ENCODE results near the gene SMYD3. TPM values are rescaled to one million over a fixed set of nuclear protein-coding genes. Genes with fewer than 3 reads are reported as not detected.
"Not testable (repeated sequence)": the region's sequence is repeated elsewhere in the genome, so short reads cannot be mapped to it uniquely, and the experiment has no call there.

The SMYD3 gene
- total and polyA plus RNA-seq, 9 donors = 10.8 to 24.0 (median 13.7) TPM

DNA sequence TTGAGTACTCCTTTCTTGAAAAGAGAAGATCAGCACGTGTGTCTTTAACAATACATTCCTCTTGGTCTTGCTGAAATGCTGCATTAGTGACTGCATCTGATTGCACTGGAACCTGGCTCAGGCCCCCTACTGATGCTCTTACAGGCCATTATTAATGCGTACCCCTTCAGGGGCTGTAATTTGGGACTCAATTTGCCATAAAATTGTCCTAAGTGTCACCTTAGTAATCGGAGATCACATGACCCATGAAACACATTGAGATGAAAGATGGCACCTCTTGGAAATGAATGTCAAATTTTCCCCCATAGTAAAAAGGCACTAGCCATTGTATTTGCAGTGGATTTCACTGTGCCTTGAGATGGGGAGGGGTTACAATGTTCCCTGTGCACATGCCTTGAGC is 789.0 kb downstream of the SMYD3 start:
- no peaks in the 10 kb centered on the region for H3K9me3 ChIP-seq
- no peaks in the 10 kb centered on the region for H3K4me1 ChIP-seq (ENCODE audit: insufficient read depth)
- no peak overlapping the region for H3K4me3 ChIP-seq
- WGBS, 3 donors = 77 to 80% (median 80%) methylated on average over 3 of the region's 3 CpGs
- intact Hi-C loops (cut with DNase I) = no loop called here
- no peak overlapping the region for H3K27ac ChIP-seq
- H3K36me3 ChIP-seq = no peaks in the 10 kb centered on the region
- H3K27me3 ChIP-seq = no peaks in the 10 kb centered on the region
- DNase-seq = no peak
- TF ChIP-seq, protein P1, sequence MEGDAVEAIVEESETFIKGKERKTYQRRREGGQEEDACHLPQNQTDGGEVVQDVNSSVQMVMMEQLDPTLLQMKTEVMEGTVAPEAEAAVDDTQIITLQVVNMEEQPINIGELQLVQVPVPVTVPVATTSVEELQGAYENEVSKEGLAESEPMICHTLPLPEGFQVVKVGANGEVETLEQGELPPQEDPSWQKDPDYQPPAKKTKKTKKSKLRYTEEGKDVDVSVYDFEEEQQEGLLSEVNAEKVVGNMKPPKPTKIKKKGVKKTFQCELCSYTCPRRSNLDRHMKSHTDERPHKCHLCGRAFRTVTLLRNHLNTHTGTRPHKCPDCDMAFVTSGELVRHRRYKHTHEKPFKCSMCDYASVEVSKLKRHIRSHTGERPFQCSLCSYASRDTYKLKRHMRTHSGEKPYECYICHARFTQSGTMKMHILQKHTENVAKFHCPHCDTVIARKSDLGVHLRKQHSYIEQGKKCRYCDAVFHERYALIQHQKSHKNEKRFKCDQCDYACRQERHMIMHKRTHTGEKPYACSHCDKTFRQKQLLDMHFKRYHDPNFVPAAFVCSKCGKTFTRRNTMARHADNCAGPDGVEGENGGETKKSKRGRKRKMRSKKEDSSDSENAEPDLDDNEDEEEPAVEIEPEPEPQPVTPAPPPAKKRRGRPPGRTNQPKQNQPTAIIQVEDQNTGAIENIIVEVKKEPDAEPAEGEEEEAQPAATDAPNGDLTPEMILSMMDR (IDR thresholded peaks at IDR 0.05) = no peak
- no peak for TF ChIP-seq POLR2A (IDR thresholded peaks at IDR 0.05)
- TF ChIP-seq EP300 (IDR thresholded peaks at IDR 0.05) = no peak

DNA sequence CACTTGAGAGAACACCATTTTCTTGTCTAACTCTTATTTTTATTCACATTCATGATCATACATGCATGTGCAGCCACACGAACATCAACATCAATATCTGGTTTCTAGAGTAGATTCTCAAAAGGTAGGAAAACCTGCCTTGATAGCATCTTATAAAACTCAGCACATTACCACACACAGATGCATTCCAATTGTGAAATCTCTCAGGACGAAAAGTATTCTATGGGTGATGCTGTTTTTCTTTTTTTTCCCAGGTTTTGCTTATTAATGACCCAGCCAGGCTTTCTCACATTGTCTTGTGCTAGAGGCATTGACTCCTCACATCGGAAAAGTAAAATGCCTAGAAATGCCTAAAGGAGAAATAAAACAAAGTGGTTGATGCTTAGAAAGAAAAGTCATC is 789.5 kb downstream of the SMYD3 start:
- Histone ChIP-seq H3K36me3 (no peaks in the 10 kb centered on the region), H3K9me3 (no peaks in the 10 kb centered on the region), H3K4me1 (ENCODE audit: insufficient read depth) (no peaks in the 10 kb centered on the region), H3K27me3 (no peaks in the 10 kb centered on the region), H3K27ac (no peak overlapping the region), H3K4me3 (no peak overlapping the region)
- 91 to 96% (median 91%) methylated on average over 3 of the region's 3 CpGs for WGBS, 3 donors
- DNase-seq = no peak
- TF ChIP-seq, protein P1 (IDR thresholded peaks at IDR 0.05) = no peak
- no peak for TF ChIP-seq EP300 (IDR thresholded peaks at IDR 0.05)
- TF ChIP-seq POLR2A (IDR thresholded peaks at IDR 0.05) = no peak
- intact Hi-C loops (cut with DNase I) = no loop called here

DNA sequence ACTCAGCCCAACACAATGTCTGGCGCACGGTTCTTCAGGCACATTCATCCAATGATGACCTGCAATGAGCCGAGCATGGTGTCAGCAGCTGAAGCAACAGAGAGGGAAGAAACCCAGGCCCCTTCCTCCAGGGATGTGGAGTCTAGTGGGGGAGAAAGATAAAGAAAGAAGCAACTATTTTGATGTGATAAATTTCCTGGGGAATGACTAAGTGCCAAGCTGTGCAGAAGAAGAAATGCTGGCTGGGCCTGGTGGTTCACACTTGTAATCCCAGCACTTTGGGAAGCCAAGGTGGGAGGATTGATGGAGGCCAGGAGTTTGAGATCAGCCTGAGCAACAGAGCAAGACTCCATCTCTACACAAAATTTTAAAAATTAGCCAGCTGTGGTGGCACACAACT is 790.5 kb downstream of the SMYD3 start:
- 85 to 94% (median 89%) methylated on average over 3 of the region's 3 CpGs for WGBS, 3 donors
- no peaks in the 10 kb centered on the region for H3K36me3 ChIP-seq
- no peaks in the 10 kb centered on the region for H3K9me3 ChIP-seq
- TF ChIP-seq, protein P1 (IDR thresholded peaks at IDR 0.05) = no peak
- TF ChIP-seq EP300 (IDR thresholded peaks at IDR 0.05) = no peak
- intact Hi-C loops (cut with DNase I) = no loop called here
- no peak overlapping the region for H3K4me3 ChIP-seq
- no peaks in the 10 kb centered on the region for H3K27me3 ChIP-seq
- no peak for DNase-seq
- H3K4me1 ChIP-seq (ENCODE audit: insufficient read depth) = no peaks in the 10 kb centered on the region
- H3K27ac ChIP-seq = no peak overlapping the region

DNA sequence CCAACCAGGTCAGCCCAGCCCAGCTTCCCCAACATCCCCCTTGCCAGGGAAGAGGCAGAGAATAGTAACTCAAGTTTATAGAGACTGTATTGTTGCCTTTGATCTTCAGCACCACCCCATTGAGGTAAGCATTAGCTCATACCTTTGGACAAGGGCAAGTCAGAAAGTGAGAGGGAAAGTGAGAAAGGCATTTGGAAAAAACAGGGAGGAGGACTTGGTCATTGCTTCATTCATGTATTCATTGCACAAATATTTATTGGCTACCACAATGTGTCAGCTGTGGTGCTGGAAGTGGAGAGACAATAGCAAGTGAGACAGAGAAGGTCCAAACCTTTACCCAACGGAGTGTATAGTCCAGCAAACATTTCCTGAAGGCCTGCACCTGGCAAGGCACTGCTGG is 791.1 kb downstream of the SMYD3 start:
- intact Hi-C loops (cut with DNase I) = no loop called here
- no peaks in the 10 kb centered on the region for H3K9me3 ChIP-seq
- H3K27me3 ChIP-seq = no peaks in the 10 kb centered on the region
- 43 to 71% (median 69%) methylated on average over 1 of the region's 1 CpG for WGBS, 3 donors
- H3K36me3 ChIP-seq = no peaks in the 10 kb centered on the region
- no peak overlapping the region for H3K4me3 ChIP-seq
- no peaks in the 10 kb centered on the region for H3K4me1 ChIP-seq (ENCODE audit: insufficient read depth)
- DNase-seq = no peak
- TF ChIP-seq EP300 (IDR thresholded peaks at IDR 0.05) = no peak
- TF ChIP-seq POLR2A (IDR thresholded peaks at IDR 0.05) = no peak
- TF ChIP-seq, protein P1 (IDR thresholded peaks at IDR 0.05) = no peak
- no peak overlapping the region for H3K27ac ChIP-seq

DNA sequence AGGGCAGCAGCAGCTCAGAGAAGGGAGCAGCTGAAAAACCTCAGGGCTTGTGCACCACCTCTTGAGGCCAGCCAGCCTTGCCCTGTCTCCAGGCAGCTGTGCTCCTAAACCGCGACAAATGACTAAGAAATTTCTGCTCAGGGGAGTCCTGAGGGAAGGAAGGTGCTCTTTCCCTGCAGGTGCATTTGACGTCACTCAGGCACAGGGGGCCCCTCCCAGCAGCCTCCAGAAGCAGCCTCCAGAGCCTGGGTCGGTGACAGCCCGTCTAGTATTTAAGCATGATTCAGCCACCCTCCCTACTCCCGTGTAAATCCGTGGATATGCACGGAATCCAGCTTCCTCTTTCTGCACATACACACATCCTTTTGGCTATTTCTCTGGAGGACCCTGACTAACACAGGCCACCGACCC is 791.8 kb downstream of the SMYD3 start:
- H3K36me3 ChIP-seq = no peaks in the 10 kb centered on the region
- no peak overlapping the region for H3K27ac ChIP-seq
- no peaks in the 10 kb centered on the region for H3K27me3 ChIP-seq
- TF ChIP-seq POLR2A (IDR thresholded peaks at IDR 0.05) (no peak), EP300 (IDR thresholded peaks at IDR 0.05) (no peak)
- TF ChIP-seq, protein P1 (IDR thresholded peaks at IDR 0.05) = no peak
- WGBS, 3 donors = 56 to 60% (median 59%) methylated on average over 9 of the region's 9 CpGs
- intact Hi-C loops (cut with DNase I) = no loop called here
- H3K4me3 ChIP-seq = no peak overlapping the region
- no peak for DNase-seq
- H3K9me3 ChIP-seq = no peaks in the 10 kb centered on the region
- no peaks in the 10 kb centered on the region for H3K4me1 ChIP-seq (ENCODE audit: insufficient read depth)

DNA sequence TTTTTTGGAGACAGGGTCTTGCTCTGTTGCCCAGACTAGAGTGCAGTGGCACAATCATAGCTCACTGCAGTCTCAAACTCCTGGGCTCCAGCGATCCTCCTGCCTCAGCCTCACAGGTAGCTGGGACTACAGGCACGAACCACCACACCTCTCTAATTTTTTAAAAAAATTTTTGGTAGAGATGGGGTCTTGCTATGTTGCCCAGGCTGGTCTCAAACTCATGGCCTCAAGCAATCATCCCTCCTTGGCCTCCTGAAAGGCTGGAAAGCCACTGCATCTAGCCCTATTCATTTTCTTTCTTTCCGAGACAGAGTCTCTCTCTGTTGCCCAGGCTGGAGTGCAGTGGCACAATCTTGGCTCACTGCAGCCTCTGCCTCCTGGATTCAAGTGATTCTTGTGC is 793.1 kb downstream of the SMYD3 start:
- H3K36me3 ChIP-seq; DNase-seq; intact Hi-C loops (cut with DNase I); H3K4me3 ChIP-seq; H3K9me3 ChIP-seq; H3K4me1 ChIP-seq (ENCODE audit: insufficient read depth); H3K27ac ChIP-seq; H3K27me3 ChIP-seq: not testable (repeated sequence)
- WGBS, 3 donors = 91 to 95% (median 94%) methylated on average over 3 of the region's 3 CpGs
